Erythroblast (primary cell): Measurements from ENCODE around the gene ZNF446.

ENCODE experiments used
- GATA1 ChIP-seq: IDR thresholded peaks from 2 replicates; pipeline ENCODE4 v1.6.1; 2011; ENCODE audit warnings: low read depth, mild to moderate bottlenecking, control low read depth, low read length, moderate library complexity
- POLR2A ChIP-seq: IDR thresholded peaks from 2 replicates; pipeline ENCODE4 v1.6.1; 2011; ENCODE audit warnings: mild to moderate bottlenecking, low read length

DNA sequence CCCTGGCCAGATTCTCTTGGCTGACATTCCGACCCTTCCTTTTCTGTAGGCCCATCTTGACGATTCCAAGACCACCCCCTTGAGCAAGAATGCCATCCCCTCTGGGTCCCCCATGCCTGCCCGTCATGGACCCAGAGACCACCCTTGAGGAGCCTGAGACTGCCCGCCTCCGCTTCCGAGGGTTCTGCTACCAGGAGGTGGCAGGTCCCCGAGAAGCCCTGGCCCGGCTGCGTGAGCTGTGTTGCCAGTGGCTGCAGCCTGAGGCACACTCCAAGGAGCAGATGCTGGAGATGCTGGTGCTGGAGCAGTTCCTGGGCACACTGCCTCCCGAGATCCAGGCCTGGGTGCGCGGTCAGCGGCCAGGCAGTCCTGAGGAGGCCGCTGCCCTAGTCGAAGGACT, 978 bp downstream of the ZNF446 start:
- TF ChIP-seq POLR2A (no peak), GATA1 (no peak)
